Astrocyte of the spinal cord (primary cell): ENCODE measurements around the gene STPG2.

ENCODE experiments used
- DNase-seq: peaks from one replicate; pipeline ENCODE4 v3.0.0; 2011; ENCODE audit warnings: low read depth, low spot score
- H3K4me3 ChIP-seq: 2 replicates; pipeline ENCODE4 v1.5.1; 2011; ENCODE audit warnings: low read depth, mild to moderate bottlenecking, low read length, moderate library complexity
- in situ Hi-C: cut with HindIII; loops from 2 replicates; pipeline ENCODE4 v1.10.0; 2017; ENCODE audit warnings: low sequenced_read_pairs
- TF ChIP-seq, protein P1 (sequence below): IDR thresholded peaks from 2 replicates; pipeline ENCODE4 v1.5.1; 2012; ENCODE audit warnings: low read depth, mild to moderate bottlenecking, low read length, inconsistent platforms

STPG2 gene

GRCh38 chr4:97867557-97868091 is 275.7 kb downstream of the STPG2 start:
- no peak overlapping the region for H3K4me3 ChIP-seq
- no peak for DNase-seq
- TF ChIP-seq, protein P1, sequence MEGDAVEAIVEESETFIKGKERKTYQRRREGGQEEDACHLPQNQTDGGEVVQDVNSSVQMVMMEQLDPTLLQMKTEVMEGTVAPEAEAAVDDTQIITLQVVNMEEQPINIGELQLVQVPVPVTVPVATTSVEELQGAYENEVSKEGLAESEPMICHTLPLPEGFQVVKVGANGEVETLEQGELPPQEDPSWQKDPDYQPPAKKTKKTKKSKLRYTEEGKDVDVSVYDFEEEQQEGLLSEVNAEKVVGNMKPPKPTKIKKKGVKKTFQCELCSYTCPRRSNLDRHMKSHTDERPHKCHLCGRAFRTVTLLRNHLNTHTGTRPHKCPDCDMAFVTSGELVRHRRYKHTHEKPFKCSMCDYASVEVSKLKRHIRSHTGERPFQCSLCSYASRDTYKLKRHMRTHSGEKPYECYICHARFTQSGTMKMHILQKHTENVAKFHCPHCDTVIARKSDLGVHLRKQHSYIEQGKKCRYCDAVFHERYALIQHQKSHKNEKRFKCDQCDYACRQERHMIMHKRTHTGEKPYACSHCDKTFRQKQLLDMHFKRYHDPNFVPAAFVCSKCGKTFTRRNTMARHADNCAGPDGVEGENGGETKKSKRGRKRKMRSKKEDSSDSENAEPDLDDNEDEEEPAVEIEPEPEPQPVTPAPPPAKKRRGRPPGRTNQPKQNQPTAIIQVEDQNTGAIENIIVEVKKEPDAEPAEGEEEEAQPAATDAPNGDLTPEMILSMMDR = no peak
- in situ Hi-C loops = no loop called here

- DNase-seq = no peak
- in situ Hi-C loops = no loop called here
- H3K4me3 ChIP-seq = no peak overlapping the region
- TF ChIP-seq, protein P1 = no peak
Observed at GRCh38 chr4:97866821-97867556, 276.3 kb downstream of the STPG2 start.

DNA sequence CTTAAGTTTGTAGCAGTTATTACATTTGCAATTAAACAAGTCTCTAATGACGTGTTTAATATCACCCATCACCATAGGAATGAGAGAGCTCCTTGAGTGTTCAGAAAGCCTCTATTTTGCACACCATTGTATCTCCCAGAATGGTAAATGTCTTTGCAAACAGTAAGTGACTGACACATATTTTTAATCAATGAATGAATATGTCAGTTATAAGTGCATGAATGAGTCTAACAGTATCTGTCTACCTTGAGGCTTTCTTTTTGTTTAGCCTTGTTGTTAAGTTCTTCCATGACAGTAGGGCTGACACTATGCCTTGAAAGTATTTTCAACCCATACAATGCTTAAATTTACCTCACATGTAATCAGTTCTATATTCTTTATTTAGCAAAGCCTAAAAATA is 292.2 kb downstream of the STPG2 start:
- TF ChIP-seq, protein P1 = no peak
- no peak overlapping the region for H3K4me3 ChIP-seq
- no peak for DNase-seq
- in situ Hi-C loops = no loop called here

DNA sequence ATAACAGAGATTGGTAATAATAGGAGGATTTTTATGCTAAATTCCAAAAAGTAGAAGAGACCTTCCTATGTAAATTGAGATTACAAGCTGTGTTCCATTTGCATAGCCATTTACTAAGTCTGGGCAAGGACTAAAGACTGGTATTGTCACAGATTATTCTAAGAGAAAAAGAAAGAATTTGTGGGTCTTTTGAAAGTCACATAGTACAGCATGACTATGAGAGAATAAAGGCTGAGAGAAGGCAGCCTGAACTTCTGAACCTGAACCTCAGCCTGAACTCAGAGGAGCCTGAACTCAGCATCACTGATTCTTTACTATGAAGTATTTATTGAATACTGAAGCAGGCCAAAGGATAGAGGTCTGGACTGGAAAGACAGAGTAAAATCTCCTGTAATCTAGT is 297.5 kb downstream of the STPG2 start:
- TF ChIP-seq, protein P1 = no peak
- DNase-seq = no peak
- H3K4me3 ChIP-seq = no peak overlapping the region
- in situ Hi-C loops = no loop called here

GRCh38 chr4:97841512-97841911 is 301.8 kb downstream of the STPG2 start:
- in situ Hi-C loops = no loop called here

DNA sequence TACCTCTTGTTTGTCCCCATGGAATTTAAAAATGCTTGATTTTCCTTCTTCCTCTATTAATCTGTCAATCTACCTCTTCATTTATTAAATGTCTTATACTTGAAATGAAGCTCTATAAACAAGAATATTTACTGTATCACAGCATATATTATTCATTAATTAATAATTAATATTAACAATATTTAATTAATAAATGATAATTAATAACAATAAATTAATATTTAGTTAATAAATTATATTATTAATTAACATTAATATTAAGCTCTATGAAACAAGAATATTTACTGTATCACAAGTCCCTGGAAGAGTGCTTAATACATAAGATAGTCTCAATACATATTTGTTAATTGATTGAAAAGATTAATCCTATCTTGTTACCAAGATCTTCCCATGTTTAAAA is 306.6 kb downstream of the STPG2 start:
- in situ Hi-C loops = no loop called here
- no peak for DNase-seq
- TF ChIP-seq, protein P1 = no peak
- no peak overlapping the region for H3K4me3 ChIP-seq

More at GRCh38 chr4:97841512-97841911, 301.8 kb downstream of the STPG2 start:
- no peak for DNase-seq
- H3K4me3 ChIP-seq = no peak overlapping the region
- TF ChIP-seq, protein P1 = no peak
